CD14-positive monocyte (primary cell): Measurements from ENCODE around the gene ACSM4. TPM values are rescaled to one million over a fixed set of nuclear protein-coding genes. Genes with fewer than 3 reads are reported as not detected.

Experiments
- DNase-seq, 3 donors: peaks; one replicate each; pipeline ENCODE4 v3.0.0-alpha.2; 2011 to 2022
- H2AFZ ChIP-seq: 2 replicates; pipeline ENCODE4 v1.6.0; 2012; ENCODE audit warnings: mild to moderate bottlenecking, low read depth, low read length, inconsistent platforms; ENCODE audit not compliant: insufficient read depth, poor library complexity, severe bottlenecking
- H3K27ac ChIP-seq, 2 donors: 1 replicate in 1 of 2; 2 replicates in 1 of 2; pipeline ENCODE4 v1.5.1; 2012 to 2013; ENCODE audit warnings: low read length in 2 of 2, control low read depth in 1 of 2, inconsistent platforms in 1 of 2, low read depth in 1 of 2, mild to moderate bottlenecking in 1 of 2
- H3K27me3 ChIP-seq, 2 donors: one replicate each; pipeline versions ENCODE4 v1.6.0 to v1.6.1; 2011 to 2013; ENCODE audit warnings: low read length in 2 of 2; ENCODE audit not compliant: control insufficient read depth in 2 of 2, insufficient read depth in 2 of 2
- H3K36me3 ChIP-seq, 2 donors: replicated peaks in 1 of 2; 1 replicate in 1 of 2; 2 replicates in 1 of 2; pipeline versions ENCODE4 v1.5.1 to v1.6.1; 2012 to 2013; ENCODE audit warnings: low read length in 2 of 2, control low read depth in 1 of 2, inconsistent platforms in 1 of 2, mild to moderate bottlenecking in 1 of 2; ENCODE audit not compliant: insufficient read depth in 2 of 2, control insufficient read depth in 1 of 2
- H3K4me1 ChIP-seq, 2 donors: 1 replicate in 1 of 2; 2 replicates in 1 of 2; pipeline versions ENCODE4 v1.5.1 to v1.6.1; 2012 to 2013; ENCODE audit warnings: low read length in 2 of 2, control low read depth in 1 of 2, inconsistent platforms in 1 of 2, mild to moderate bottlenecking in 1 of 2, moderate library complexity in 1 of 2; ENCODE audit not compliant: insufficient read depth in 2 of 2, control insufficient read depth in 1 of 2
- H3K4me2 ChIP-seq: replicated peaks from 2 replicates; pipeline ENCODE3; 2012; ENCODE audit warnings: low read length, moderate library complexity, mild to moderate bottlenecking; ENCODE audit not compliant: poor library complexity, severe bottlenecking; ENCODE audit errors: extremely low read depth
- H3K4me3 ChIP-seq, 3 experiments: fragments of 200-600 bp in 1 of 3; sonication (generic) in 1 of 3; replicated peaks in 1 of 3; 1 replicate in 2 of 3; 2 replicates in 1 of 3; pipeline ENCODE4 v1.5.1; 2011 to 2013; ENCODE audit warnings: low read length in 3 of 3, mild to moderate bottlenecking in 3 of 3, control low read depth in 2 of 3, low read depth in 2 of 3, inconsistent platforms in 1 of 3, moderate library complexity in 1 of 3
- H3K79me2 ChIP-seq: 2 replicates; pipeline ENCODE4 v1.6.0; 2012; ENCODE audit warnings: mild to moderate bottlenecking, control low read depth, inconsistent platforms, low read length, moderate library complexity; ENCODE audit not compliant: insufficient read depth
- H3K9ac ChIP-seq: 2 replicates; pipeline ENCODE4 v1.6.0; 2017; ENCODE audit warnings: low read length, mild to moderate bottlenecking; ENCODE audit not compliant: insufficient read depth, poor library complexity, severe bottlenecking
- H3K9me3 ChIP-seq, 2 donors: replicated peaks in 1 of 2; 1 replicate in 1 of 2; 2 replicates in 1 of 2; pipeline versions ENCODE4 v1.5.1 to v1.6.1; 2012 to 2013; ENCODE audit warnings: low read length in 2 of 2, control low read depth in 1 of 2; ENCODE audit not compliant: control insufficient read depth in 1 of 2, insufficient read depth in 1 of 2
- H4K20me1 ChIP-seq: 2 replicates; pipeline ENCODE4 v1.6.0; 2012; ENCODE audit warnings: mild to moderate bottlenecking, low read length, control low read depth, moderate library complexity; ENCODE audit not compliant: insufficient read depth
- H3K27ac Mint-ChIP-seq, 7 donors: one replicate each; pipeline ENCODE4 v1.8.0; 2020; ENCODE audit warnings: mild to moderate bottlenecking in 7 of 7, mixed read lengths in 7 of 7, moderate library complexity in 6 of 7, inconsistent platforms in 2 of 7
- H3K27me3 Mint-ChIP-seq, 3 donors: one replicate each; pipeline ENCODE4 v1.8.0; 2021 to 2022; ENCODE audit warnings: low read depth in 3 of 3, mild to moderate bottlenecking in 3 of 3, mixed read lengths in 3 of 3, moderate library complexity in 3 of 3, inconsistent platforms in 1 of 3
- H3K36me3 Mint-ChIP-seq, 2 donors: one replicate each; pipeline ENCODE4 v1.8.0; 2020; ENCODE audit warnings: mixed read lengths in 2 of 2, inconsistent platforms in 1 of 2, mild to moderate bottlenecking in 1 of 2
- H3K4me1 Mint-ChIP-seq: one replicate; pipeline ENCODE4 v1.8.0; 2020; ENCODE audit warnings: mild to moderate bottlenecking, mixed read lengths
- H3K4me3 Mint-ChIP-seq, 2 donors: one replicate each; pipeline ENCODE4 v1.8.0; 2020; ENCODE audit warnings: mild to moderate bottlenecking in 2 of 2, mixed read lengths in 2 of 2, moderate library complexity in 1 of 2
- H3K9me3 Mint-ChIP-seq, 7 donors: one replicate each; pipeline ENCODE4 v1.8.0; 2020 to 2022; ENCODE audit warnings: mixed read lengths in 7 of 7, mild to moderate bottlenecking in 6 of 7, moderate library complexity in 6 of 7, inconsistent platforms in 2 of 7
- CTCF ChIP-seq: fragments of 200-600 bp; IDR thresholded peaks from one replicate; pipeline ENCODE4 v1.8.0; 2022; ENCODE audit warnings: antibody characterized with exemption, mild to moderate bottlenecking
- WGBS: methylation state at CpG from one replicate; pipeline ENCODE4 v1.1.5; 2013; ENCODE audit warnings: missing lambda C conversion rate; ENCODE audit not compliant: insufficient coverage; 5-methylcytosine and 5-hydroxymethylcytosine counted together
- intact Hi-C, 2 donors: fragments of 100-400 bp; cut with micrococcal nuclease; formaldehyde crosslinking; loops; one replicate each; pipeline versions ENCODE4 v1.15.0 to v1.15.1; 2023
- polyA plus RNA-seq, 3 donors: library from polyadenylated mRNA; depleted of rRNA in 1 of 3; unstranded in 2 of 3; stranded (reverse) in 1 of 3; fragments of 300-500 nt in 2 of 3; fragments of >200 nt in 1 of 3; fragmentation: Illumina TruSeq in 2 of 3; gene quantifications; 1 replicate in 2 of 3; 2 replicates in 1 of 3; pipeline ENCODE4 v1.2.3, GENCODE V29; 2012 to 2021

Gene ACSM4
- polyA plus RNA-seq, 3 donors, result not detected

- peaks cover 4% of the 10 kb centered on the region for H3K4me1 Mint-ChIP-seq
- DNase-seq, result no peak
- peaks cover 0 to 6% (median 0%) of the 10 kb centered on the region in 3 donors for H3K27me3 Mint-ChIP-seq
- H3K4me3 Mint-ChIP-seq, result no peak overlapping the region
- no peaks in the 10 kb centered on the region for H3K9me3 Mint-ChIP-seq
- 81% methylated on average over 2 of the region's 5 CpGs for WGBS
- no peaks in the 10 kb centered on the region for H3K36me3 ChIP-seq
- H3K4me2 ChIP-seq, result no peak overlapping the region
- no peak overlapping the region for H3K9ac ChIP-seq
- no peaks in the 10 kb centered on the region for H3K79me2 ChIP-seq
- H3K9me3 ChIP-seq, result no peaks in the 10 kb centered on the region
- intact Hi-C loops, result no loop called here
- no peak for TF ChIP-seq CTCF
- H4K20me1 ChIP-seq, result no peaks in the 10 kb centered on the region
- H3K27me3 ChIP-seq, result no peaks in the 10 kb centered on the region
- H3K27ac ChIP-seq, result no peak overlapping the region
- H2AFZ ChIP-seq, result no peak overlapping the region
- H3K36me3 Mint-ChIP-seq, result no peaks in the 10 kb centered on the region
- H3K4me1 ChIP-seq, result no peaks in the 10 kb centered on the region
- H3K27ac Mint-ChIP-seq, result no peak overlapping the region
- no peak overlapping the region for H3K4me3 ChIP-seq
Observed at GRCh38 chr12:7304456-7304855, 584 bp downstream of the ACSM4 start.

GRCh38 chr12:7310070-7310469 lies 6.2 kb downstream of the ACSM4 start:
- Histone ChIP-seq H3K4me1 (no peaks in the 10 kb centered on the region), H3K36me3 (no peaks in the 10 kb centered on the region), H3K27ac (no peak overlapping the region), H3K4me2 (no peak overlapping the region), H3K27me3 (no peaks in the 10 kb centered on the region), H3K4me3 (no peak overlapping the region), H2AFZ (no peak overlapping the region), H3K9ac (no peak overlapping the region), H4K20me1 (no peaks in the 10 kb centered on the region), H3K79me2 (no peaks in the 10 kb centered on the region), H3K9me3 (no peaks in the 10 kb centered on the region)
- no peaks in the 10 kb centered on the region for H3K36me3 Mint-ChIP-seq
- DNase-seq, result no peak
- 100% methylated on average over 2 of the region's 4 CpGs for WGBS
- peaks cover 0 to 2% (median 0%) of the 10 kb centered on the region in 3 donors for H3K27me3 Mint-ChIP-seq
- no peak overlapping the region for H3K4me3 Mint-ChIP-seq
- no peak overlapping the region for H3K27ac Mint-ChIP-seq
- no peak for TF ChIP-seq CTCF
- intact Hi-C loops, result no loop called here
- peaks cover 0 to 5% (median 0%) of the 10 kb centered on the region in 7 donors for H3K9me3 Mint-ChIP-seq
- H3K4me1 Mint-ChIP-seq, result no peaks in the 10 kb centered on the region
